ENCODE results near the gene IGFL4.

DNA sequence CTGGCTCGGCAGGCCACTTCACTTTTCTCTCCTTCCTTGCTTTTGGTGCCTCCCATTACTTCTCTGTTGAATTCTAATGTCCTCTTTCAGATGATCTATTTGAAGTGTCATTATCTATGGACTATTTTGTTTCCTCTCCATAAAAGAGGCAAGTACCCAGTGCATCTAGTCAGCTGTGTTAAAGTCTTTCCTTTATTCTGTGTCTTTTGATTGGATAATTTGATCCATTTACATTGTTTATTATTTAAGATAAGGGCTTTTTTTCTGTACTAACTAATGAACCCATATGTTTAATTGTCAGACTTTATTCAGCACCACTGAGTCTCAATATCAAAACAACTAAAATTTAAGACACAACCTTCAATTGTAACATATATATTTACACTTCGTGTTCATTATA lies 47.3 kb upstream of the IGFL4 start:
- TF ChIP-seq, protein P1, sequence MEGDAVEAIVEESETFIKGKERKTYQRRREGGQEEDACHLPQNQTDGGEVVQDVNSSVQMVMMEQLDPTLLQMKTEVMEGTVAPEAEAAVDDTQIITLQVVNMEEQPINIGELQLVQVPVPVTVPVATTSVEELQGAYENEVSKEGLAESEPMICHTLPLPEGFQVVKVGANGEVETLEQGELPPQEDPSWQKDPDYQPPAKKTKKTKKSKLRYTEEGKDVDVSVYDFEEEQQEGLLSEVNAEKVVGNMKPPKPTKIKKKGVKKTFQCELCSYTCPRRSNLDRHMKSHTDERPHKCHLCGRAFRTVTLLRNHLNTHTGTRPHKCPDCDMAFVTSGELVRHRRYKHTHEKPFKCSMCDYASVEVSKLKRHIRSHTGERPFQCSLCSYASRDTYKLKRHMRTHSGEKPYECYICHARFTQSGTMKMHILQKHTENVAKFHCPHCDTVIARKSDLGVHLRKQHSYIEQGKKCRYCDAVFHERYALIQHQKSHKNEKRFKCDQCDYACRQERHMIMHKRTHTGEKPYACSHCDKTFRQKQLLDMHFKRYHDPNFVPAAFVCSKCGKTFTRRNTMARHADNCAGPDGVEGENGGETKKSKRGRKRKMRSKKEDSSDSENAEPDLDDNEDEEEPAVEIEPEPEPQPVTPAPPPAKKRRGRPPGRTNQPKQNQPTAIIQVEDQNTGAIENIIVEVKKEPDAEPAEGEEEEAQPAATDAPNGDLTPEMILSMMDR (IDR thresholded peaks at IDR 0.05) = no peak
- TF ChIP-seq POLR2A (IDR thresholded peaks at IDR 0.05) = no peak
- no peak for TF ChIP-seq POLR2AphosphoS5 (IDR thresholded peaks at IDR 0.05)

Data from transverse colon (tissue), 4 donors.